GM12878 (cell line): Measurements from ENCODE around the gene MGLL. TPM values are rescaled to one million over a fixed set of nuclear protein-coding genes. Genes with fewer than 3 reads are reported as not detected.

Source experiments
- ATAC-seq: fragments of 200-7000 bp; cut with Tn5 transposase; 3 replicates; pipeline ENCODE4 v1.9.1; 2020; ENCODE audit warnings: mild to moderate bottlenecking, moderate library complexity
- BruUV-seq: library from RNA; stranded (reverse); fragments of 400-500 nt; replicated peaks from 2 replicates; lab custom pipeline; 2021; lab: Mats Ljungman, UMichigan
- CTCF ChIA-PET: fragments of 300-600 bp; sonication (Branson Sonifier 250); formaldehyde crosslinking; extraction: SDS; loops from one replicate; lab custom pipeline; 2021; ENCODE audit warnings: inconsistent platforms; lab: Yijun Ruan, JAX
- POLR2A ChIA-PET: fragments of 350-600 bp; formaldehyde crosslinking; extraction: SDS; loops from one replicate; lab custom pipeline; 2021; ENCODE audit warnings: inconsistent platforms; lab: Charles Lee
- RAD21 ChIA-PET: fragments of 300-600 bp; sonication (Branson Sonifier 250); formaldehyde crosslinking; loops from one replicate; lab custom pipeline; 2023; ENCODE audit warnings: antibody characterized with exemption; ENCODE audit not compliant: unreplicated experiment; lab: Charles Lee
- SMC1A ChIA-PET: fragments of 300-600 bp; sonication (Branson Sonifier 250); formaldehyde crosslinking; loops from one replicate; lab custom pipeline; 2023; ENCODE audit not compliant: unreplicated experiment, uncharacterized antibody; lab: Charles Lee
- DNase-seq: peaks from one replicate; pipeline ENCODE4 v3.0.0-alpha.2; 2011; ENCODE audit warnings: low read depth, low spot score
- FAIRE-seq: peaks from 3 replicates; lab custom pipeline; 2011; peaks lifted over from hg19 to GRCh38; lab: Jason Lieb, UNC
- H2AFZ ChIP-seq: 2 replicates; pipeline ENCODE4 v1.6.0; 2011; ENCODE audit warnings: low read depth, low read length, control low read depth; ENCODE audit not compliant: control insufficient read depth
- H3K27ac ChIP-seq: 2 replicates; pipeline ENCODE4 v1.5.1; 2011; ENCODE audit warnings: control low read depth; ENCODE audit not compliant: control insufficient read depth, insufficient read depth
- H3K27me3 ChIP-seq, 2 experiments: replicated peaks in 1 of 2; 2 replicates each; pipeline versions ENCODE4 v1.6.0 to v1.6.1; 2011; ENCODE audit warnings: low read length in 1 of 2; ENCODE audit not compliant: control insufficient read depth in 2 of 2, insufficient read depth in 2 of 2
- H3K36me3 ChIP-seq, 2 experiments: 2 replicates each; pipeline ENCODE4 v1.5.1; 2011; ENCODE audit warnings: low read length in 1 of 2; ENCODE audit not compliant: control insufficient read depth in 2 of 2, insufficient read depth in 2 of 2
- H3K4me1 ChIP-seq: 2 replicates; pipeline ENCODE4 v1.6.1; 2011; ENCODE audit warnings: mild to moderate bottlenecking, low read length, moderate library complexity, mixed read lengths; ENCODE audit not compliant: control insufficient read depth, insufficient read depth
- H3K4me2 ChIP-seq: 2 replicates; pipeline ENCODE4 v1.6.0; 2011; ENCODE audit warnings: control low read depth; ENCODE audit not compliant: control insufficient read depth, insufficient read depth
- H3K4me3 ChIP-seq: fragments of 200-600 bp; sonication (generic); 2 replicates; pipeline ENCODE4 v1.5.1; 2016
- H3K79me2 ChIP-seq: 2 replicates; pipeline ENCODE4 v1.6.0; 2011; ENCODE audit warnings: low read length; ENCODE audit not compliant: control insufficient read depth, insufficient read depth
- H3K9ac ChIP-seq: 2 replicates; pipeline ENCODE4 v1.8.0; 2011; ENCODE audit warnings: low read length, control low read depth, mixed read lengths; ENCODE audit not compliant: control insufficient read depth, insufficient read depth
- H3K9me3 ChIP-seq: replicated peaks from 3 replicates; pipeline ENCODE4 v1.5.1; 2011; ENCODE audit warnings: mild to moderate bottlenecking, low read length; ENCODE audit not compliant: control insufficient read depth, insufficient read depth
- H4K20me1 ChIP-seq: 2 replicates; pipeline ENCODE4 v1.6.0; 2011; ENCODE audit not compliant: control insufficient read depth, insufficient read depth
- BCL11A ChIP-seq: IDR thresholded peaks from 2 replicates; pipeline ENCODE4 v1.6.1; 2011; ENCODE audit warnings: low read depth, low read length
- BCLAF1 ChIP-seq: fragments of 450-650 bp; IDR thresholded peaks from 2 replicates; pipeline ENCODE4 v1.6.1; 2017; ENCODE audit warnings: antibody characterized with exemption, mild to moderate bottlenecking, moderate library complexity
- CEBPB ChIP-seq, 2 experiments: fragments of 150-350 bp in 1 of 2; IDR thresholded peaks; 2 replicates each; pipeline ENCODE4 v1.6.1; 2012 to 2014; ENCODE audit warnings: low read depth in 2 of 2, low read length in 2 of 2, borderline replicate concordance in 1 of 2, inconsistent platforms in 1 of 2
- DPF2 ChIP-seq: fragments of 450-650 bp; IDR thresholded peaks from 2 replicates; pipeline ENCODE4 v1.6.1; 2017; ENCODE audit warnings: mild to moderate bottlenecking
- E2F4 ChIP-seq: IDR thresholded peaks from 2 replicates; pipeline ENCODE4 v1.6.1; 2012; ENCODE audit warnings: low read depth, low read length, improper control_type of control experiment
- MYB ChIP-seq: fragments of 150-350 bp; IDR thresholded peaks from 2 replicates; pipeline ENCODE4 v1.6.1; 2014; ENCODE audit warnings: mild to moderate bottlenecking, low read depth, low read length, borderline replicate concordance
- NR2C1 ChIP-seq: fragments of 450-650 bp; IDR thresholded peaks from 2 replicates; pipeline ENCODE4 v1.6.1; 2017; ENCODE audit warnings: antibody characterized with exemption, mild to moderate bottlenecking, moderate library complexity
- NR2C2 ChIP-seq: IDR thresholded peaks from 2 replicates; pipeline ENCODE4 v1.6.1; 2011; ENCODE audit warnings: borderline replicate concordance, low read depth; ENCODE audit not compliant: control insufficient read depth, insufficient read length
- POLR2A ChIP-seq: IDR thresholded peaks from 2 replicates; pipeline ENCODE4 v1.6.1; 2011; ENCODE audit warnings: low read depth, mild to moderate bottlenecking, low read length
- PRDM15 ChIP-seq: fragments of 450-650 bp; formaldehyde crosslinking; IDR thresholded peaks from 2 replicates; pipeline ENCODE4 v1.4.0; 2020; ENCODE audit warnings: mild to moderate bottlenecking, moderate library complexity
- RAD51 ChIP-seq: fragments of 450-650 bp; IDR thresholded peaks from 2 replicates; pipeline ENCODE4 v1.6.1; 2016; ENCODE audit warnings: moderate library complexity, mild to moderate bottlenecking, inconsistent platforms
- SIX5 ChIP-seq: IDR thresholded peaks from 2 replicates; pipeline ENCODE4 v1.6.1; 2011; ENCODE audit warnings: mild to moderate bottlenecking, low read depth, low read length, moderate library complexity; ENCODE audit not compliant: severe bottlenecking
- SP1 ChIP-seq: IDR thresholded peaks from one replicate; pipeline ENCODE4 v1.6.1; 2011; ENCODE audit warnings: low read depth, low read length
- YBX1 ChIP-seq: fragments of 450-650 bp; IDR thresholded peaks from 2 replicates; pipeline ENCODE4 v1.6.1; 2016; ENCODE audit warnings: antibody characterized with exemption
- WGBS: methylation state at CpG from one replicate; pipeline ENCODE4 v1.1.6; 2016; ENCODE audit warnings: low lambda C conversion rate; ENCODE audit not compliant: insufficient replicate concordance, insufficient coverage; ENCODE audit errors: missing lambda C conversion rate; 5-methylcytosine and 5-hydroxymethylcytosine counted together
- in situ Hi-C: fragments of 300-500 bp; cut with MboI; formaldehyde crosslinking; loops from 9 replicates; pipeline ENCODE4 v1.14.3; 2018; ENCODE audit warnings: mixed read lengths
- intact Hi-C: fragments of 100-400 bp; cut with micrococcal nuclease; formaldehyde crosslinking; loops from one replicate; pipeline ENCODE4 v1.14.2; 2022; ENCODE audit not compliant: unreplicated experiment
- polyA plus RNA-seq, 11 experiments: library from polyadenylated mRNA; depleted of rRNA in 4 of 11; unstranded in 6 of 11; stranded (reverse) in 5 of 11; fragments of >200 nt; fragmentation: Nextera tagmentation in 4 of 11; fragmentation: Illumina TruSeq in 1 of 11; extraction: Ambion mirVana in 4 of 11; extraction: Trizol in 1 of 11; gene quantifications; 1 replicate in 1 of 11; 2 replicates in 10 of 11; pipeline versions ENCODE4 v1.2.1 to v1.2.3, GENCODE V29; 2011 to 2016; ENCODE audit warnings: inconsistent platforms in 2 of 11, missing spikeins in 2 of 11, low read depth in 1 of 11
- total RNA-seq, 4 experiments: library from RNA; depleted of rRNA in 3 of 4; stranded (reverse); fragments of >200 nt in 3 of 4; fragmentation: Illumina TruSeq in 1 of 4; extraction: Trizol in 1 of 4; gene quantifications; 2 replicates each; pipeline versions ENCODE4 v1.2.1 to v1.2.3, GENCODE V29; 2013 to 2021
- TF ChIP-seq, protein P1 (sequence below): fragments of 450-650 bp; IDR thresholded peaks from 2 replicates; pipeline ENCODE4 v1.6.1; 2016; ENCODE audit warnings: mild to moderate bottlenecking
- TF ChIP-seq, protein P2 (sequence below): IDR thresholded peaks from 2 replicates; pipeline ENCODE4 v1.6.1; 2011; ENCODE audit warnings: borderline replicate concordance, low read depth, mild to moderate bottlenecking, moderate library complexity, low read length; ENCODE audit not compliant: insufficient read depth, poor library complexity, severe bottlenecking

Gene MGLL
- total and polyA plus RNA-seq, 10 of the 15 experiments (the other 5 are each of a cell fraction or from before 2014, with no cell fraction given) = 44.9 to 177 (median 72.9) TPM

DNA sequence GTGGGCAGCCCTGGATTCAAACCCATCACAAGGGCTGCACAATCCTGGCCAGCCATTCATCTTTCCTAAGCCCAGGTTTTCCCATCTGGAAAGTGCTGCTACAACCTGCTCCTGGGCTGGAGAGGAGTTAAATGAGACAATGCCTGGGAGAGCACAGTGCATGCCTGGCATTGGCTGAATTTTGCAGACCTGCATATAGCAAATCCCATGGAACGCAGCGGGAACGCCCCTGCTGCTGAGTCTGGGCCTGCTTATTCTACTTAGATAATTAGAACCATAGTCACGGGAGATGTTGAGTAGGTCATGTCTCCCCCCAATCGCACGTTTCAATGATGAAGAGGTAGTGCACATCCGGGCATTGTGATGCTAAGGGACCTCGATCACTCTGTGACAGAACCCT is 102.9 kb downstream of the MGLL start:
- no TSS peak for BruUV-seq
- intact Hi-C loops (no loop called here), in situ Hi-C loops (no loop called here)
- CTCF ChIA-PET = no interaction called here
- Histone ChIP-seq H3K79me2 (peaks cover 4% of the 10 kb centered on the region), H3K9me3 (no peaks in the 10 kb centered on the region), H4K20me1 (no peaks in the 10 kb centered on the region), H2AFZ (no peak overlapping the region), H3K36me3 (peaks cover 35 to 39% of the 10 kb centered on the region in 2 experiments), H3K9ac (no peak overlapping the region), H3K27me3 (no peaks in the 10 kb centered on the region), H3K4me2 (no peak overlapping the region), H3K4me3 (no peak overlapping the region), H3K27ac (no peak overlapping the region), H3K4me1 (peaks cover 6% of the 10 kb centered on the region; the same call in 1 of the 2 replicates)
- WGBS = 97% methylated on average over 8 of the region's 8 CpGs
- SMC1A ChIA-PET = no interaction called here
- RAD21 ChIA-PET = no interaction called here
- DNase-seq (no peak), ATAC-seq (no peak), FAIRE-seq (no peak)
- POLR2A ChIA-PET = no interaction called here
- TF ChIP-seq E2F4 (no peak), BCL11A (no peak), SIX5 (no peak), NR2C2 (no peak), NR2C1 (no peak), DPF2 (no peak), PRDM15 (CRISPR knock-in tag) (no peak), POLR2A (no peak), CEBPB (IDR thresholded peaks at IDR 0.05; ENCODE audit: borderline replicate concordance in 1 of 2, low read depth in 2 of 2, low read length in 2 of 2) (no peak), MYB (no peak), RAD51 (no peak), YBX1 (no peak), BCLAF1 (no peak), SP1 (no peak)
- TF ChIP-seq, protein P1, sequence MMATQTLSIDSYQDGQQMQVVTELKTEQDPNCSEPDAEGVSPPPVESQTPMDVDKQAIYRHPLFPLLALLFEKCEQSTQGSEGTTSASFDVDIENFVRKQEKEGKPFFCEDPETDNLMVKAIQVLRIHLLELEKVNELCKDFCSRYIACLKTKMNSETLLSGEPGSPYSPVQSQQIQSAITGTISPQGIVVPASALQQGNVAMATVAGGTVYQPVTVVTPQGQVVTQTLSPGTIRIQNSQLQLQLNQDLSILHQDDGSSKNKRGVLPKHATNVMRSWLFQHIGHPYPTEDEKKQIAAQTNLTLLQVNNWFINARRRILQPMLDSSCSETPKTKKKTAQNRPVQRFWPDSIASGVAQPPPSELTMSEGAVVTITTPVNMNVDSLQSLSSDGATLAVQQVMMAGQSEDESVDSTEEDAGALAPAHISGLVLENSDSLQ = no peak
- TF ChIP-seq, protein P2, sequence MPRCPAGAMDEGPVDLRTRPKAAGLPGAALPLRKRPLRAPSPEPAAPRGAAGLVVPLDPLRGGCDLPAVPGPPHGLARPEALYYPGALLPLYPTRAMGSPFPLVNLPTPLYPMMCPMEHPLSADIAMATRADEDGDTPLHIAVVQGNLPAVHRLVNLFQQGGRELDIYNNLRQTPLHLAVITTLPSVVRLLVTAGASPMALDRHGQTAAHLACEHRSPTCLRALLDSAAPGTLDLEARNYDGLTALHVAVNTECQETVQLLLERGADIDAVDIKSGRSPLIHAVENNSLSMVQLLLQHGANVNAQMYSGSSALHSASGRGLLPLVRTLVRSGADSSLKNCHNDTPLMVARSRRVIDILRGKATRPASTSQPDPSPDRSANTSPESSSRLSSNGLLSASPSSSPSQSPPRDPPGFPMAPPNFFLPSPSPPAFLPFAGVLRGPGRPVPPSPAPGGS = no peak
